ENCODE measurements around the gene ART5.

GRCh38 chr11:3627291-3627690 is 14.5 kb downstream of the ART5 start:
- TF ChIP-seq, protein P1, sequence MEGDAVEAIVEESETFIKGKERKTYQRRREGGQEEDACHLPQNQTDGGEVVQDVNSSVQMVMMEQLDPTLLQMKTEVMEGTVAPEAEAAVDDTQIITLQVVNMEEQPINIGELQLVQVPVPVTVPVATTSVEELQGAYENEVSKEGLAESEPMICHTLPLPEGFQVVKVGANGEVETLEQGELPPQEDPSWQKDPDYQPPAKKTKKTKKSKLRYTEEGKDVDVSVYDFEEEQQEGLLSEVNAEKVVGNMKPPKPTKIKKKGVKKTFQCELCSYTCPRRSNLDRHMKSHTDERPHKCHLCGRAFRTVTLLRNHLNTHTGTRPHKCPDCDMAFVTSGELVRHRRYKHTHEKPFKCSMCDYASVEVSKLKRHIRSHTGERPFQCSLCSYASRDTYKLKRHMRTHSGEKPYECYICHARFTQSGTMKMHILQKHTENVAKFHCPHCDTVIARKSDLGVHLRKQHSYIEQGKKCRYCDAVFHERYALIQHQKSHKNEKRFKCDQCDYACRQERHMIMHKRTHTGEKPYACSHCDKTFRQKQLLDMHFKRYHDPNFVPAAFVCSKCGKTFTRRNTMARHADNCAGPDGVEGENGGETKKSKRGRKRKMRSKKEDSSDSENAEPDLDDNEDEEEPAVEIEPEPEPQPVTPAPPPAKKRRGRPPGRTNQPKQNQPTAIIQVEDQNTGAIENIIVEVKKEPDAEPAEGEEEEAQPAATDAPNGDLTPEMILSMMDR (IDR thresholded peaks at IDR 0.05) = no peak
- TF ChIP-seq EP300 (IDR thresholded peaks at IDR 0.05) = no peak

Data from ovary (tissue), 3 donors.